AG09319 (cell line): ENCODE measurements around the gene USP7.
"Not testable (repeated sequence)": the region's sequence is repeated elsewhere in the genome, so short reads cannot be mapped to it uniquely, and the experiment has no call there.

Experiments
- DNase-seq: peaks from one replicate; pipeline ENCODE4 v3.0.0-alpha.2; 2010; ENCODE audit warnings: low read depth; ENCODE audit errors: extremely low read depth
- CTCF ChIP-seq: IDR thresholded peaks from 2 replicates; pipeline ENCODE4 v1.5.1; 2011; ENCODE audit warnings: low read depth, mild to moderate bottlenecking, inconsistent platforms, low read length, moderate library complexity

The USP7 gene

GRCh38 chr16:8920645-8921346 is 42.9 kb downstream of the USP7 start:
- no peak for DNase-seq
- TF ChIP-seq CTCF = no peak

- DNase-seq = no peak
- TF ChIP-seq CTCF = no peak
Measured at GRCh38 chr16:8919934-8920462, 43.7 kb downstream of the USP7 start.

GRCh38 chr16:8919089-8919933 is 44.4 kb downstream of the USP7 start:
- DNase-seq = no peak
- no peak for TF ChIP-seq CTCF

GRCh38 chr16:8917336-8917735 is 46.4 kb downstream of the USP7 start:
- DNase-seq = not testable (repeated sequence)

- no peak for TF ChIP-seq CTCF
- no peak for DNase-seq
Measured at GRCh38 chr16:8916541-8917225, 47.0 kb downstream of the USP7 start.

- DNase-seq = no peak
Measured at GRCh38 chr16:8915722-8916301, 47.9 kb downstream of the USP7 start.

More at GRCh38 chr16:8915722-8916301, 47.9 kb downstream of the USP7 start:
- TF ChIP-seq CTCF = no peak
